GM19025 (cell line): ENCODE results near the gene ATP4A.

ENCODE experiments used
- ATAC-seq: cut with Tn5 transposase; IDR thresholded peaks from one replicate; pipeline ENCODE4 v1.9.1; 2021; ENCODE audit warnings: mild to moderate bottlenecking, low read depth, moderate library complexity; ENCODE audit not compliant: unreplicated experiment

The ATP4A gene

GRCh38 chr19:35566738-35567137, 3.3 kb upstream of the ATP4A start:
- no peak for ATAC-seq

GRCh38 chr19:35565016-35565856, 1.8 kb upstream of the ATP4A start:
- no peak for ATAC-seq

GRCh38 chr19:35562776-35563175, 682 bp downstream of the ATP4A start:
- ATAC-seq: no peak

- no peak for ATAC-seq
Observed at GRCh38 chr19:35562336-35562735, 1.1 kb downstream of the ATP4A start.

- ATAC-seq: no peak
Observed at GRCh38 chr19:35561436-35561835, 2.0 kb downstream of the ATP4A start.

- no peak for ATAC-seq
Observed at GRCh38 chr19:35560677-35561076, 2.8 kb downstream of the ATP4A start.

- ATAC-seq: no peak
Observed at GRCh38 chr19:35560271-35560670, 3.2 kb downstream of the ATP4A start.

- no peak for ATAC-seq
Observed at GRCh38 chr19:35559781-35560180, 3.7 kb downstream of the ATP4A start.

GRCh38 chr19:35559281-35559659, 4.2 kb downstream of the ATP4A start:
- peak; percentile 79 for ATAC-seq

- ATAC-seq: no peak
Observed at GRCh38 chr19:35558400-35559280, 4.8 kb downstream of the ATP4A start.

GRCh38 chr19:35557539-35558399, 5.7 kb downstream of the ATP4A start:
- no peak for ATAC-seq

GRCh38 chr19:35556846-35557538, 6.5 kb downstream of the ATP4A start:
- no peak for ATAC-seq

- no peak for ATAC-seq
Observed at GRCh38 chr19:35556025-35556590, 7.3 kb downstream of the ATP4A start.

GRCh38 chr19:35555301-35556005, 8.0 kb downstream of the ATP4A start:
- no peak for ATAC-seq

- no peak for ATAC-seq
Observed at GRCh38 chr19:35554076-35554475, 9.4 kb downstream of the ATP4A start.

GRCh38 chr19:35553385-35554000, 10.0 kb downstream of the ATP4A start:
- ATAC-seq: no peak

- no peak for ATAC-seq
Observed at GRCh38 chr19:35552534-35553384, 10.7 kb downstream of the ATP4A start.
